RPMI8226 (cell line): ENCODE results near the gene CACNB4.
"Not testable (repeated sequence)": the region's sequence is repeated elsewhere in the genome, so short reads cannot be mapped to it uniquely, and the experiment has no call there.

Experiments used
- DNase-seq: peaks from one replicate; pipeline ENCODE4 v3.0.0-alpha.2; 2015

The CACNB4 gene

GRCh38 chr2:152016181-152017120 lies 82.4 kb downstream of the CACNB4 start:
- DNase-seq, result no peak

GRCh38 chr2:152015552-152015951 lies 83.3 kb downstream of the CACNB4 start:
- no peak for DNase-seq

DNA sequence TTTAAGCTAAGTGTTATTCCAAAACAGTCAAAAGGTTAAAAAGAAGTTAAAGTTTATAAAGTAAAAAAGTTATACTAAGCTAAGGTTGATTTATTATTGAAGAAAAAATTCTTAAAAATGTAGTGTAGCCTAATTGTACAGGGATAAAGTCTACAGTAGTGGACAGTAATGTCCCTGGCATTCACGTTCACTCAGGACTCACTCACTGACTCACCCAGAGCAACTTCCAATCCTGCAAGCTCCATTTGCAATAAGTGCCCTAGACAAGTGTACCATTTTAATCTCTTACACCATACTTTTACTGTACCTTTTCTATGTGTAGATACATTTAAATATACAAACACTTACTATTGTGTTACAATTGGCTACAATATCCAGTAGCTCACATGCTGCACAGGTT lies 86.1 kb downstream of the CACNB4 start:
- DNase-seq, result no peak

DNA sequence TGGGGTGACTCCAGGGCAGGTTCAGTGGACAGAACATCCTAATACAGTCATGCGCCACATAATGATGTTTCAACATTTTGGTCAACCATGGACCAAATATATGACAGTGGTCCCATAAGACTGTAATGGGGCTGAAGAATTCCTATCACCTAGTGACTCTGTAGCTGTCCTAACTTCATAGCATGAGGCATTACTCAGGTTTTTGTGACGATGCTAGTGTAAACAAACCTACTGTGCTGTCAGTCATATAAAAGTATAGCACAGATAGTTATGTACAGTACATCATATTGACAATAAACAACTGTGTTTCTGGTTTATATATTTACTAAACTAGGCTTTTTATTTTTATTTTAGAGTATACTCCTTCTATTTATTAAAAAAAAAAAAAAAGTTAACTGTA lies 87.1 kb downstream of the CACNB4 start:
- no peak for DNase-seq

GRCh38 chr2:152005607-152006006 lies 93.2 kb downstream of the CACNB4 start:
- DNase-seq, result no peak

DNA sequence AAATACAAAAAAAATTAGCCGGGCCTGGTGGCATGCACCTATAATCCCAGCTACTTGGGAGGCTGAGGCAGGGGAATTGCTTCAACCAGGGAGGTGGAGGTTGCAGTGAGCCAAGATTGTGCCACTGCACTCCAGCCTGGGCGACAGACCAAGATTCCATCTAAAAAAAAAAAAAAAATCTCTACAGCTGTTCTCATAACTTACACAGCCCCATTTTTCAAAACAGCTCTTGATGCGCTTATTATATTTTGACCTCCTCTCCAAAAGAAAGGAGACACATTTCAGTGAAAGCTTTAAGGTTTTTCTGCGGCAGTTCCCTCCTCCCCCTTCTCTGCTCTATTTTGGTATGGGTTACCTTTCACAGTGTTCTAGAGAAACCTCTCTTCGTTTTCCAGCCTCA lies 95.6 kb downstream of the CACNB4 start:
- DNase-seq, result not testable (repeated sequence)

DNA sequence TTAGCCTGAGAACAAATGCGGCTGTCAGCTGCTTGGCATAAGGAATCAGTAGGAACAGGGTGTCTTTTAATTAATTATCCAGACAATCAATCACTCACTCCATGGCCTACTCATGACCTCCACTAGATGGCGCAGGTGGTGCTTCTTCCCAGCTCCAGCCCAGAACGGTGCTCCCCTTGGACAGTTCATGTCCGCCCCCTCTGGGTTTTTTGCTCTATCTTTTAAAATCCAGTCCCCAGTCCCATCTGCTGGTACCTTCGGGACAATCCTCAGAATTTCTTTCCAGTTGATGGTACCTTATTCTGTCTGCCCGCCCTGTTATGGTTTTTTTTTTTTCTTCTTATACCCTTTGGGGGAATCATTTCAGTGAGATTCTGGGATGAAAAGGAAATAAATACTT lies 99.8 kb downstream of the CACNB4 start:
- peak; percentile 67 for DNase-seq

GRCh38 chr2:151996243-151997003 lies 102.4 kb downstream of the CACNB4 start:
- no peak for DNase-seq

- no peak for DNase-seq
These were observed 103.7 kb downstream of the CACNB4 start for GRCh38 chr2:151995161-151995557.

GRCh38 chr2:151994178-151994577 lies 104.7 kb downstream of the CACNB4 start:
- DNase-seq, result not testable (repeated sequence)

DNA sequence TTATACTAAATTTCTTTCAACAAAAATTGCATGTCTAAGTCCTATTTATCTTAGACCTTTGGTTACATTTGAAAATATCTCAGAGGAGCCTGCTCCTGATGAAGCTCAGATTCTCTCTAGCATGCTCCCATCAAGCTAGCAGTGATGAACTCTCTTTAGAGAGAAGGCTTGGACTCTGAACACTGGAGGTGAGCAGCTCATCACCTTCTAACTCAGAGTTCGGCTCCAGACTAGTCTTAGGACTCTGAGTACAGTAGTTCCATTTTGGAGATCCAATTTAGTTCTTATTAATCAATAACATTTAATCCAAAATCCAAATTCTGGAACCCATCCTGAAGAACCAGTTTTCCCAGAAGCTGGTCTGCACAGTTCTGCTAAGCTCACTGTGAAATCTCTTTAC lies 107.8 kb downstream of the CACNB4 start:
- no peak for DNase-seq

- DNase-seq, result no peak
These were observed 109.5 kb downstream of the CACNB4 start for GRCh38 chr2:151989378-151989777.

DNA sequence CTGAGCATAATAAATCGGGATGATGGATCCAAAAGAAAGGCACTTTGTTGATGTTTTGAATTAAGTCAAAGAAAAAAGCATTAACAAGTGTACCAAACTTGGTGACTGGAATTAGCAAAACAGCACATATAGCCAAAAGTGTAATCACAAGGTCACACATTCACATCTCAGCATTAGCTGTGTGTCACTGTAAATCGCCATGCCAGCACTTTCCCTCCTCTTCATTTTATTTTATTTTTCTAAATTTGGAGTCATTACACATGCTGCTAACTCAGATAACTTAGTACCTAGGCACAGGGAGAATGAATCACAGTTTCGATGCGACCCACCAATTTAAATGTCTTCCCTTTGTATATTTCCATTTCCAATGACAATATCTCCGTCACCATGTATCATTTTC lies 111.4 kb downstream of the CACNB4 start:
- no peak for DNase-seq

DNA sequence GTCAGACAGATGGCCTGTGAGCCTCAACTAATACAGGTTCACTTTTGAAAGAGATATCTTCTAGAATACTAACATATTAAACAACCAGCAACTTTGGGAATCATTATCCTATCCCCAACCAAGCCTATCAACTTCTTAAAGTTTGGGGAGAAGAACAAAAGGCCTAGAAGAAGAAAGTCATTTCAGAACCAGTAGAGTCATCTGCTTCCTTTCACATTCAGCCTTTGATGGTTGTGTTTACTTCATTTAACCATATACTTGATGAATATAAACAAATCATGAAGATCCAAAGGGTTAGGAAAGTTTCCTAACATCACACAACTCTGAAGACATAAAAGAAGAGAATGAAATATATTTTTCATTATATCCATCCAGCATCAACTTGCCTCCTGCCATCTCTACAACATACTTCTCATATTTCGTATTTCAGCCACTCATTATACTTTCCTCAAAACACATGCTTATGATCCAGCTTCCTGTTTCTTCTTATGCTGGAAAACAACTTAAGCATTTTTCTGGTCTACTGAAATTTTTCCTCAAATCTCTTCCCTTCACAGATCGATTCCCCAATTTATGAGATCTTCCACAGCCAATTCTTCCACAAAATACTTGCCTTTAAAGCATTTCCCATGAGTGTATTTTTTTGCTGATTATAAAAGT lies 114.3 kb downstream of the CACNB4 start:
- no peak for DNase-seq

DNA sequence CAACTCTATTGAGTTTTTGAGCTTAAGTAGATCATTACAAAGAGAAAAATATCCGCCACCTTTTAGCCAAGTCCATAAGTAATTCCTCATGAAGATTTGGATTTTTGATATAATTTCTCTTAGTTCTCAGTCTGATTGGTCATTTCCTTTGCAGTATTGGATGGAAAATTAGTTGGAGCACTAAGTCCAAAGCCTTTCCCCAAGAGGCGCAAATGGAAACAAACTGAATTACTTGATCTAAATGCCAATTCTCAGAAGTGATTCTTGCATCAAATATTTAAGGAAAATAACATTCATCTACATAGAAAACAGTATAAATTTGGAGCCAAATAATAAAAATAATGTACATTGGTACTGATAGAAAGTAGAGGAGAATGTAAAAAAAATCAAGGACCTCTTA lies 115.6 kb downstream of the CACNB4 start:
- no peak for DNase-seq

DNA sequence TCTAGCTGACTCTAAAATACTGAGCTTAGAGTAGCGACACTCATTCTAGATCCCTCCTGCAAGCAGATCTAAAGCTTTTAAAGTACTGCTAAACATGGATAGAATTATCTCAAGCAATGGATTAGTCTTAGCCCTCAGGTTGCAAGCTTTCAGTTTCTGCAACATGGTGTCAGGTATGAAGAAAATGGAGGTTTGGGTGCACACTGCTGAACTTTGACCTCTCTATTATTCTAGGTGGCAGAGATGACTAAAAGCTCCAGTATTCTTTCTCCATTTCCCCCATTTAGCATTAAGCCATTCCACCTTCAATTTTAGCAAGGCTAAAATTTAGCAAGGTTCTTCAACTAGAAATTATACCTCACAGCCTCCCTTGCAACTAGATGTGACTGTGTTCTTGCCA lies 117.0 kb downstream of the CACNB4 start:
- DNase-seq, result no peak

DNA sequence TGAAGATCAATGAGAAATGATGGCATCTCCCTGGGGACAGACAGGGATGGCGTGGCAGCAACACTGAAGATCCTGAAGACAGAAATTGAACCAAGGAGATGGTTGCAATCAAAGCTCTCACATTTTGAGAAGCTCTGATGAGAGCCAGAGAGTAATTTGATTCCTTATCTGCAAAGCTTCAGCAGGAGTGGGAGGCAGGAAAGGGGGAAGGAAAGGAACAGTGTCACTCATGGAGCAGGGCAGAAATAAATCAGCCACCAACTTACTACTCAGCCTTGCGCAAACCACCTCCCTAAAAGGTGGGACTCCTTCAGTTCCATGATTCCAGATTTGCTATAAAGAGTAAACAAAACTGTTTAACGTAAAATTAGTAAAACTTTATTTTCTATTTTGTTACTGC lies 119.2 kb downstream of the CACNB4 start:
- DNase-seq, result no peak

GRCh38 chr2:151978709-151979108 lies 120.1 kb downstream of the CACNB4 start:
- DNase-seq, result no peak

- DNase-seq, result no peak
These were observed 121.2 kb downstream of the CACNB4 start for GRCh38 chr2:151977631-151978030.

- no peak for DNase-seq
These were observed 121.9 kb downstream of the CACNB4 start for GRCh38 chr2:151976945-151977353.

DNA sequence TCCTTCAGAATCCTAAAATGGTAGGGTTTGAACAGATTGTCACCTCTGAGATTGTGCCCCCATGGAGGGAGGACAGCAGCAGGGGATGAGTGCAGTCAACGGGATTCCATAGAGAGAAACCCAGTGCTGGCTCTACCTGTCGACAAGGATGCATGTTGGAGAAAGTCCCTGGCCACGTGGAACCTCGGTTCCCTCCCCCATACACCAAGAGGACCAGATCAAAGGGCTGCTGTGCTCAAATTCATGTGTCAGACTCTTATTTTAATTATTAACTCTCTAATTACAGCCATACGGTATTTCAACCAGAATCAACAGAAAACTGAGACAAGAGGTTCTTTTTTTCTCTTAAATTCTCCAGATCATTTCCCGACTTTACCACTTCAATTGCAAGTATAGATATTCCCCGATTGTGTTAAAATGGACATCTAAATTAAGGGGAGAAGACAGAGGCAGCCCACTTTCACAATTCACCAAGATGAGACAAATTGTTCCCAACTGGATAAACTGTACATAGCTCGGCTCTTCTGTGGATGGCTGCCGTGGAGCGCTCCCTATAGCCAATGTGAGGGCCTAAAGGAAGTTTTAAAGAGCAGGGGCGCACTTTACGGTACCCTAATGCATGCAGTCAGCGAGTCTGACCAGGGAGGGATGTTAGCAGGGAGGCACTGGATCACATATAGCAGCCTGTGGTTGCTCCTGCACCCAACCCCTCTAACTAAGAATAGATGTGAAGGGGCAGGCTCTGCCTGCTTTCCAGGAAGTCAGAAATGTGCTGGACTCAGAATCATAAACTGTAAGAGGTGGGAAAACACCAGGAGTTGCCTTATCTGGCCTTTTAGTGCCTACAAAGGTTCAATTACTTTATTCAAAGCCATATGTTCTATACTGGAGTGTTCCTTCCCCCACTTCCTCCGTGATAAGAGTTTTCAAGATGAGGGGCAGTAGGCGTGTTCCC lies 123.1 kb downstream of the CACNB4 start:
- no peak for DNase-seq

- peak; percentile 11 for DNase-seq
These were observed 123.9 kb downstream of the CACNB4 start for GRCh38 chr2:151974988-151975387.

DNA sequence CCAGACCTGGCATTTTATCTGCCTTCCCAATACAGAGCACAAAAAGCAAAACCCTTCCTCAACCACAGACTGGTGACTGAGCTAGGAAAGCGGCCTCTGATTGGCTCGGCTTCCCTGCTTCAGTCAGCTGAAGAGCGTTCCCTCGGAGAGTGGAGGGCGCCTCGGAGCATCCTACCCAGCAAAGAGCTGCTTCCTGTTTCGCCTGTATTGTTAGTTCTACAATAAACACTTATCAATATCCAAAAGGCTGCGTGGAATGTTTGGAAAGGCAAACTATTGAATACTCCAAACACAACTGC lies 125.0 kb downstream of the CACNB4 start:
- DNase-seq, result peak; percentile 27
